WTC11 (cell line): Measurements from ENCODE around the gene COL18A1.

Source experiments
- SP1 ChIP-seq: sonication (generic); formaldehyde crosslinking; conservative IDR thresholded peaks from 2 replicates; pipeline ENCODE4 v1.8.1; 2022; ENCODE audit warnings: missing genetic modification reagents
- ZNF138 ChIP-seq: sonication (generic); formaldehyde crosslinking; conservative IDR thresholded peaks from 2 replicates; pipeline ENCODE4 v1.8.1; 2022; ENCODE audit warnings: mild to moderate bottlenecking, moderate library complexity, missing genetic modification reagents
- TF ChIP-seq, protein P1 (sequence below): fragments of 200-600 bp; IDR thresholded peaks from 2 replicates; pipeline ENCODE4 v1.8.0; 2022; ENCODE audit warnings: antibody characterized with exemption
- TF ChIP-seq, protein P2 (sequence below): sonication (generic); formaldehyde crosslinking; IDR thresholded peaks from 2 replicates; pipeline ENCODE4 v1.8.1; 2023; ENCODE audit warnings: mild to moderate bottlenecking, missing genetic modification reagents
- TF ChIP-seq, protein P3 (sequence below): sonication (generic); formaldehyde crosslinking; IDR thresholded peaks from 2 replicates; pipeline ENCODE4 v1.8.0; 2022; ENCODE audit warnings: mild to moderate bottlenecking, missing genetic modification reagents

DNA sequence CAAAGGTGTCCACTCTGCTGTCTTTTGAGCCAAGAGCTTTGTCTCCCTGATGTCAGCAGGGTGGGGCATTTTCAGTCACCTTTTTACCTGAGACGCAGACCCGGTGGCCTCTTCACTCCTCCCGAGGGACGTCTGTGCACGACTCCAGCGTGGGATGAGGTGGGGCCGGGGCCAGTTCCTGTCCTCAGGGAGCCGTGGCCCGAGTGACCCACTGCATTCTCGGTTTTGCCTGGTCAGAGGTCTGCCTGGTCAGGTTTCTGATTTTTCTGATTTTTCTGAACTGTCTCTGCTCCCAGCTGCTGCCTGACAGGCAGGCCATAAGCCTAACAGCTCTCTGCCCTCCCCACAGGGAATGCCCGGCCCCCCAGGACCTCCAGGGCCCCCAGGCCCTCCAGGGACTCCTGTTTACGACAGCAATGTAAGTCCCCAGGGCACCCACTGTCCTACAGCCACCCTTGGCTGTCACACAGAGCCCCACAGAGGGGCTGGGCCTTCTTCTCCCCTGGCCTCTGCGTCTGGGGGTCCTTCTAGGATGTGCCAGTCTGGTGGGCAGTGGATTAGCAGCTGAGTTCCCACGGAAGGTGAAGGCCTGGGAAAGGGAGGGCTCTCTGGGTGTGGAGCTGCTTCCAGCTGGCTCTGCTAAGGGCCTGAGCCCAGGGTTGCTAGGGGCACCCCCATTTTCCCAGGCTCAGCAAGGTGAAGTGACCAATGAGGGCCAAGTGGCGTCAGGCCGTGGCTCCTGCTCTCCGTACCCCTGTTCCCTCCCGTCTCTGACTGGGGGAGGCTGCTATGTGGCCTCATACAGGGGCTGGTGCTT is 91.4 kb downstream of the COL18A1 start:
- TF ChIP-seq, protein P1, sequence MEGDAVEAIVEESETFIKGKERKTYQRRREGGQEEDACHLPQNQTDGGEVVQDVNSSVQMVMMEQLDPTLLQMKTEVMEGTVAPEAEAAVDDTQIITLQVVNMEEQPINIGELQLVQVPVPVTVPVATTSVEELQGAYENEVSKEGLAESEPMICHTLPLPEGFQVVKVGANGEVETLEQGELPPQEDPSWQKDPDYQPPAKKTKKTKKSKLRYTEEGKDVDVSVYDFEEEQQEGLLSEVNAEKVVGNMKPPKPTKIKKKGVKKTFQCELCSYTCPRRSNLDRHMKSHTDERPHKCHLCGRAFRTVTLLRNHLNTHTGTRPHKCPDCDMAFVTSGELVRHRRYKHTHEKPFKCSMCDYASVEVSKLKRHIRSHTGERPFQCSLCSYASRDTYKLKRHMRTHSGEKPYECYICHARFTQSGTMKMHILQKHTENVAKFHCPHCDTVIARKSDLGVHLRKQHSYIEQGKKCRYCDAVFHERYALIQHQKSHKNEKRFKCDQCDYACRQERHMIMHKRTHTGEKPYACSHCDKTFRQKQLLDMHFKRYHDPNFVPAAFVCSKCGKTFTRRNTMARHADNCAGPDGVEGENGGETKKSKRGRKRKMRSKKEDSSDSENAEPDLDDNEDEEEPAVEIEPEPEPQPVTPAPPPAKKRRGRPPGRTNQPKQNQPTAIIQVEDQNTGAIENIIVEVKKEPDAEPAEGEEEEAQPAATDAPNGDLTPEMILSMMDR = no peak
- TF ChIP-seq, protein P2, sequence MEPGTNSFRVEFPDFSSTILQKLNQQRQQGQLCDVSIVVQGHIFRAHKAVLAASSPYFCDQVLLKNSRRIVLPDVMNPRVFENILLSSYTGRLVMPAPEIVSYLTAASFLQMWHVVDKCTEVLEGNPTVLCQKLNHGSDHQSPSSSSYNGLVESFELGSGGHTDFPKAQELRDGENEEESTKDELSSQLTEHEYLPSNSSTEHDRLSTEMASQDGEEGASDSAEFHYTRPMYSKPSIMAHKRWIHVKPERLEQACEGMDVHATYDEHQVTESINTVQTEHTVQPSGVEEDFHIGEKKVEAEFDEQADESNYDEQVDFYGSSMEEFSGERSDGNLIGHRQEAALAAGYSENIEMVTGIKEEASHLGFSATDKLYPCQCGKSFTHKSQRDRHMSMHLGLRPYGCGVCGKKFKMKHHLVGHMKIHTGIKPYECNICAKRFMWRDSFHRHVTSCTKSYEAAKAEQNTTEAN (CRISPR knock-in tag) = no peak
- TF ChIP-seq, protein P3, sequence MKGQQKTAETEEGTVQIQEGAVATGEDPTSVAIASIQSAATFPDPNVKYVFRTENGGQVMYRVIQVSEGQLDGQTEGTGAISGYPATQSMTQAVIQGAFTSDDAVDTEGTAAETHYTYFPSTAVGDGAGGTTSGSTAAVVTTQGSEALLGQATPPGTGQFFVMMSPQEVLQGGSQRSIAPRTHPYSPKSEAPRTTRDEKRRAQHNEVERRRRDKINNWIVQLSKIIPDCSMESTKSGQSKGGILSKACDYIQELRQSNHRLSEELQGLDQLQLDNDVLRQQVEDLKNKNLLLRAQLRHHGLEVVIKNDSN (CRISPR knock-in tag) = no peak
- TF ChIP-seq SP1 = no peak
- TF ChIP-seq ZNF138 (CRISPR knock-in tag) = no peak
